GM18907 (cell line): ENCODE results near the gene PAX7.
"Not testable (repeated sequence)": the region's sequence is repeated elsewhere in the genome, so short reads cannot be mapped to it uniquely, and the experiment has no call there.

Experiments used
- ATAC-seq: cut with Tn5 transposase; IDR thresholded peaks from one replicate; pipeline ENCODE4 v1.9.1; 2021; ENCODE audit warnings: mild to moderate bottlenecking, moderate library complexity; ENCODE audit not compliant: unreplicated experiment

The PAX7 gene

DNA sequence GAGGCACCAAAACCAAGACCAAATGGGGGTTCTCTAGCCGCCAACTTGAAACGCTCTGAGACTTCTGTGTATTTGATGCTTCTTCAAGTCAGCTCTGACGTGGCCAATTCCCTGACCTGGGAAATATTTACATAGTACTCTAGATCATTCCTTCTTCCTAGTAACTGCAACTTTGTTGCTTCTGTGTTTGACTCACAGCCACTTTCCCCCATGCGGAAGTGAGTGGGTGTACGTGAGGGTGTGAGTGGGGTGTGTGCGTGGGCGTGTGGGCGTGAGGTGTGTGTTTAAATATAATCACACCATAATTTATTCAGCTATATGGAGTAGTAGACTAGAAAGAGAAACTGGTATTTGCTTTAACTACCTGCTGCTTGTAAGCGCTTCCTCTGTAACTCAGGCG, 117.8 kb downstream of the PAX7 start:
- ATAC-seq: no peak

DNA sequence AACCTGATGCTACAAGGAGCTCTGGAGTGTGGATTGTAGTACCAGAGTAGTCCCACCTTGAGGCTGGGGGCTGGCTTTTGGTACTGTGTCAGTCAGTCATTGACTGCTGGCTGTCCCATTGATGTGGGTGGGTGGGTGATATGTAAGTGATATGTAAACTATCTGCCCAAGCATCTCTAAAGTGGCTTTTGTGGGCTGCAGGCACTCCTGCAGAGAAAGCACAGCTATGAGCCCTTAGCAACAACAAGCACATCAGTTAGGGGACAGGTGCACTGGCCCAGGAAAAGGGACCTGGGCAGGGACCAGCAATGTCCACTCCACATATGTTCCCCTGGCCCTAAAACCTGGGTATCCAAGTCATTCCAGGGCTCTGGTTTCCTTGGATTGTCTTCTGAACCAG, 118.9 kb downstream of the PAX7 start:
- no peak for ATAC-seq

DNA sequence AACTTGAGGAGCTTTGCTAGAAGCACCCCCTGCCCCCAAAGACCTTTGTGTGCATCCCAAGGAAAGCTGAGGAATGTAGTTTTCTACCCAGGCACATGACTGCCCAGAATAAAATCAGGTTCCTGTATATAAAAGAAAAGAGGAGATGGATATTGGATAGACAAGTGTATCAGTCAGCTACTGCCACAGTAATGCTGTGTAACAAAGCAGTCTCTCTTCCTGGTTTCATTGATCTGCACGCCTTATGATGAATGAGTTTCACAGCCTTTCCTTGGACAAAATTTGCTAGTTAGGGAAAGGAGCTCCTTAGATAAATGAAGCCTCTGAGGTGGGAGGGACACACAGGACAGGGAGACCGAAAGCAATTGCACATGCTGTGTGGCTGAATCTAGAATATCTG, 120.0 kb downstream of the PAX7 start:
- no peak for ATAC-seq

DNA sequence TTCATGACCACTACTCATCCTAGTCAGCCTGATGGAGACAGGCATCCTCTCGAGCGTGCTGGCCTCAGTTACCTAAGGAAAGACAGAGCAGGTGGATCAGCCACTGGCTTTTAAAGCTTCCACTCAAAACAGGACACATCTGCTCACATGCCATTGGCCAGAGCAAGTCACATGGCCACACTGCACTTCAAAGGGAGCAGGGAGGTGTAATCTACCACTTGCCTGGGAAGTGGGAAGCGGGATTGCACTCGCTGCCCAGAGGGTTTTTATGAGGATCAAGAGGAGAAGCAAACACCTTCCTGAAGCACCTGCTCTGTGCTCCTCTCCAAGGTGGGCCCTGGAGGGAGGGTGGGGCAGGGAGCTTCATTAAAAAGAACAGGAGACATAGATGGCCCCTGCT, 120.8 kb downstream of the PAX7 start:
- ATAC-seq: no peak

GRCh38 chr1:18752409-18752808, 121.8 kb downstream of the PAX7 start:
- ATAC-seq: no peak

GRCh38 chr1:18760156-18760555, 129.5 kb downstream of the PAX7 start:
- ATAC-seq: no peak

DNA sequence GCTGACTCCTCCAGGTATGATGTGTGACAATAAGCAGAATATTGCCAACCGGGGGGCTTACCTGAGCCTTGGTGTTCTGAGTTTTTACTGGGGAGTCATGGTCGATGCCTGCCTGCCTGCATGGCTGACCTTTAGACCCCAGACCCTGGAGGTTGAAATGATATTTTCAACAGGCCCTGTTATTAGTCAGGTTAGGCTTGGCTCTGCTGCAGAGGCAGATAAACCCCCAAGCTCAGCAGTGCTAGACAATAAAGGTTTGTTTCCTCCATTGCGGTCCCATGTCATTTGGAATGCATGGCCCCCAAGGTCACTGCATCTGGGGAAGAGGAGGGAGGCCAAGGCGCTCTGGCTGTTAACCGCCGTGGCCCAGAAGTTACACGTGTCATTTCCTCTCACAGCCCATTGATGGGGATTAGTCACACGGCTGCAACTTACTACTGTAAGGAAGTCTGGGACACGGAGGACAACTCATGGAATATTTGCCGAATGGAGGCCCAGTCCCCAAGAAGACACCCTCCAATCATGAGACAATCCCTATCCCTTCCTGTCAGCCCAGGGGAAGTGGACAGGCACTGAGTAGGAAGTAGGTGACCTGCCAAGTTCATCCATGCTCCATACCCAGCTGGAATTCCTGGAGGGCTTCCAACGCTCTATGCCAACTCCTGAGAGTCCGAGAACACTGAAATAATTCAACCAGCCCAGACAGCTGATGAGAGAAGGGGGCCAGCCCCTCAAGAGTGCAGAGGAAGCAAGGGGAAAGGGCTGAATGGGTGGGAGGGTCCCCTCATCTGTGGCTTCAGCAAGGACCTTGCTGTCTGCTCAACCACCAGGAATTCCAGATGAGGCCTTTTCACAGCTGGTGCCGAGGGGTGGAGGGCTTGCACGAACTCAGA, 131.5 kb downstream of the PAX7 start:
- ATAC-seq: no peak

DNA sequence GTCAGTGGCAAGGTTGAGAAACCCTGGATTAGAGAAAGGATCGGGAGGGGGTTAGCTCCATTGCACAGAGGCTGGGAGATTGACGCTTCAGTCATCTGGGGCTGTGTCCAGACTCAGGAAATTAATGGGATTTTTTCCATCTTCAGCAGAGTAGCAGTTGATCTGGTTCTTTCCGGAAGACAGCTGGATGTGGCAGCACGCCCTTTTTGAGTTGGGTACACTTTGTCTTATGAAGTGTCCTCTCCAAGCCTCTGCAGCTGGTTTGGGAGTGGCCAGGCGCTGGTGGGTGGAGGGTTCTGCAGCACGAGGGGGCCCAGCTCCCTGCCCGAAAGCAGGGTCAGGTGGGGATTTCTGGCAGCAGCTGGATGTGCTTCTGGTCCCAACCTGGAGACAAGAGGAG, 133.7 kb downstream of the PAX7 start:
- no peak for ATAC-seq

- no peak for ATAC-seq
Observed at GRCh38 chr1:18765725-18766124, 135.1 kb downstream of the PAX7 start.

DNA sequence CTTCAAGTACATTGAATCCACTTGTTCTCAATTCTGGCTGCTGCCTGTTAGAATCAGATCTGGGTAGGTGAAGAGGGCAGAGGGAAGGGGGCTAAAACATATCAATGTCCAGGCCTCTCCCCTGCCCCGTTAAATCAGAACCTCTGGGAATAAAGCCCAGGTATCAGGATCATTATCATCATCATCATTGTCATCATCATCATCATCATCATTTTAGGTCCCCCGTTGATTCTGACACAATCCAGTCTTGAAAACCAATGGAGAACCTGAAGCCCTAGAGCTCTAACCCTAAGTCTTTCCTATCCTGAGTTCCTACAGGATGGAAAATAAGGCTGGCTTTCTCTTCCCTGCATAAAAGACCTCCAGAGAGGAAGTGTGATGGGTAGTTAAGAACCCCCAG, 135.7 kb downstream of the PAX7 start:
- ATAC-seq: no peak

- not testable (repeated sequence) for ATAC-seq
Observed at GRCh38 chr1:18767576-18767975, 136.9 kb downstream of the PAX7 start.

DNA sequence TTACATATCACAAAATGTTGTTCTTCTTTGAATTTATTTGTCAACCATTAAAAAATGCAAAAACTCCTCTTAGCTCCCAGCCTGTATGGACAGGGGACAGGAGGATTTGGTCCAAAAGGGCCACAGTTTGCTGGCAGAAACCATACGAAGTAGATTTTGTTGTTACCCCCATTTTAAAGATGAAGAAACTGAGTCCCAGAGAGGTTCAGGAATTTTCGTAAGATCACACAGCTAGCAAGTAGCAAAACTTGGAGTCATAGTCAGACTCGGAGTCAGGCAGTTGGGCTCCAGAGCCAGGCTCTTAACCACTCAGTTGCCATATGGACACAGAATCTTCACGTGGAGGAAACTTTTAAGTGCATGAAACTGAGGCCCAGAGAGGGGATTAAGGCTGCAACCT, 137.4 kb downstream of the PAX7 start:
- no peak for ATAC-seq

DNA sequence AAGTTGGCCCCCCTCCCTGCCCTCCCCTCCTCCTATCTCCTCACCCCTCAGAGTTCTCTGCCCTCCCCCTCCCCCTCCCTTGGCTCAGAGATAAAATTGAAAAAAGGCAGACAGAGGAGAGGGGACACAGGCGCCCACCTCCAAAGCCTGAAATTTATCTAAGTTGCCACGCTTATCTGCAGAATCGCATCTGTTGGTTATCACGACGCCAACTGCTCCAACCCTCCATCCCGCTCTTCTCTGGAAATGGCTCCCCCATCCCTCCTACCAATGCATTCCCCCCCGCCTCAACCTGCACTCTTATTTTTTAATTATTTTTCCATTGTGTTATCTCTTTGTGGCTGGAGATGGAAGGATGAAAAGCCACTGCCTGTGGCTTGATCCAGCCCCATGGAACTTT, 138.5 kb downstream of the PAX7 start:
- ATAC-seq: no peak

DNA sequence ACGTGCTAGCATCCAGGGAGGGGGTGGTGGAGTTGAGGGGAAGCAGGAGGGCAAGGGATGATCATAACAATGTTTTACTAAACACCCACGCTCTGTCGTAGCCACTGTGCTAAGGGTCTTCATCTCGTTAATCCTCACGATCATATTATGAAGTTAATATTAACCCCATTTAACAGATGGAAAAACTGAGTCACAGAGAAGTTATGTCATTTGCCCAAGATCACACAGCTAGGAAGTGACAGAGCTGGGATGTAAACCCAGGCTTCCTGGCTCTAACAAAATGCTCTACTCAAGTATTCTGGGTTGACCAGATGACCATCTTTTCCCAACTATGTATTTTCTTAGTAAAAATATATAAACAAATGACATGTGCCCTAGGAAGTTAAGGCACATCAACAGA, 140.2 kb downstream of the PAX7 start:
- ATAC-seq: no peak

GRCh38 chr1:18773753-18774152, 143.1 kb downstream of the PAX7 start:
- no peak for ATAC-seq

DNA sequence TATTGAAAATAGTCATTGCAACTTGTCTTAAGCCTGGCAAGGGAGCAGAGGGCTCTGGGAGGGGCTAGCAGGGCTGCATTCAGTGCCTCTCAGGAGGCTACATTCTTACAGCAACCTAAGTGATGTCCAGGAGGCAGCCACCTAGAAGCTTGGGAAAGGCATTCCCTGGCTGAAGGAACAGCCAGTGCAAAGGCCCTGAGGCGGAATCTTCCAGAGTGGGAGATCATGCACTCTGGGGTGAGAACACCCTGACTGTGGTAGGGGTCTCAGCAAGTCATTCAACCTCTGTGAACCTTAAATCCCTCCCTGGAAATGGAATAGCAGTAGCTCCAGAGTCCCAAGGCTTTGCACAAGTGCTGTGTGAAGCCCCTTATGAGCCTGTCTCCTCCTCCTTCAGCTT, 144.7 kb downstream of the PAX7 start:
- ATAC-seq: no peak

DNA sequence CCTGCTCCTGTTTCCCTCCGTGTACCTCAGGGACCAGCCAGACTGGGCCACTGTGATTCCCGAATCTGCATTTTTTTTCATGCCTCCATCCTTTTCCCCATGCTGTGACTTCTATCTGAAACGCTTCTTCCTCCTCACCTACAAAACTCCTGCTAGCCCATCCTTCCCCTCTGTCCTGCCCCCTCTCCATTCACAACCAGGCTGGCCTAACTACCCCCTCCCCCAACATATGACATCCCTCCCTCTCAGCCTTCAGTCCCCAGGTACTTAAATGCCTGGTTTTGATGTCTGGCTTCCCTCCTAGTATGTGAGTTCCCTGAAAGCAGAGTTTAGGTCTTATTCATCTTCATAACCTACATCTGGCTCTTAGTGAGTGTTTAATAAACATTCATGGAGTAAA, 146.1 kb downstream of the PAX7 start:
- ATAC-seq: no peak

DNA sequence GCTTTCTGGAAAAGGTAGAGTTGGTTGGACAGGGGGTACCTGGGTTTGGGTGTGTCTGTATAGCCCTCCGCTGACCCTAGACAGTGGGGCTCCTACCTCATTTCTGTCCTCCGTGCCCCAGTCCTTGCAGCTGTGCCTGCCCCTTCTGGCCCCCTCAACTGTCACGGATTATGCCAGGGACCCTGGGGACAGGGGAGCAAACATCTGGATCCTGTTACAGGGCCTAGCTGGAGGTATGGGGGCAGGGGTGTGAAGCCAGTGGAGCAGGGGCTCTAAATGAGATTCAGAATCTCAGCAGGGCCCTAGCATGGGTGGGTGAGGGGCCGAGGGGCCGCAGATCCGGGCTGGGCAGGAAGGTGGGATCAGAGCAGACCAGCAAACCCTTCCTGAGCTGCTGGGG, 147.8 kb downstream of the PAX7 start:
- ATAC-seq: no peak

- ATAC-seq: no peak
Observed at GRCh38 chr1:18781031-18781430, 150.4 kb downstream of the PAX7 start.

DNA sequence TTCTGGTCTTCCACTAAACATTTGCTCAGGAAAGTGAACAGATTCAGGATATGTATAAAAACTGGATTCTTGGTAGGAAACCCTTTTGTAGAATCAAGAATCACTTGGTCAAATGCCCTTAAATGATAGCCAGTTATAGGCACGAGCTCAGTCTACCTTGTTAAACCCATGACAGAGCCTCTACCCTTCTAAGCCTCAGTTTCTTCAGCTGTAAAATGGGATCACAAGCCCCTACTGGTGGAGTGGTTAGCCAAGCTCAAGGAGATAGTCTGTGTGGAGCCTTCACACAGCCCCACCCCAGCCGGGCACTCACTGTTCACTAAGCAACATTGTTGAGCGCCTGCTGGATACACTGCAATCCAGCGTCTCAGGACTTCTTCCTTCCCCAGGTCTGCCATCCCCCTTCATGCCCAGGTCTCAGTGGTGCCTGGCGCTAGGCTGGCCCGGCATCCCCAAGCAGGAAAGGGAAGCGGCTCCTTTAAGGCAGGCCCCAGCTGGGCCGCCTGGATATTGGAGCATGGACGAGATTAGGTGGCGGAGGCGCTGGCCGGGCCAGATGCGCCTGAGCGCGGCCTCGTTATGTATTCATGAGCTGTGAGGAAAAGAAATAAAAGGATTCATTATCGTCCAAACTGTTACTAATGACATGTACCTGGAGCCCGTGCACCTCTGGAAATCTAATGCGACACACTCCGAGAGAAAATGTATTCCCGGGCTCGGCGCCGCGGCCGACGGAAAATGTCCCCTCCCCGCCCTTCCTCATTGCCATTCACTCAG, 153.2 kb downstream of the PAX7 start:
- no peak for ATAC-seq

GRCh38 chr1:18784482-18784831, 153.8 kb downstream of the PAX7 start:
- ATAC-seq: no peak

DNA sequence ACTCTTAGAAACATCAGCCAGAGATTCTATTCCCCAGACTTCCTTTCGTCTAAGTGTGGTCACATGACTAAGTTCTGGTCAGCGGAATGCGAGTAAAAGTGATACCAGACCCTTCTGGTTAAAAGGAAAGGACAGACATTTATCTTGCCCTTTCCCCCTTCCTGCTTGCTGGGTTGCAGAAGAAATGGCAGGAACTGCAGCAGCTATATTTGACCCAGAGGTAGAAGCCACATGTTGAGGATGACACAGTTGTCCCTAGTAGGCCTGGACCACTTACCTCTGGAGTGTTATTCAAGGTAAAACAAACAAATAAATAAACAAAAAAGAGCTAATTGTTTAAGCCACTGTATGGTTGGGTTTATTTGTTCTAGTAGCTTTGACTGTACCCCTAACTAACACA, 155.5 kb downstream of the PAX7 start:
- ATAC-seq: no peak
